ENCODE data around the gene OSBP2.

The OSBP2 gene

DNA sequence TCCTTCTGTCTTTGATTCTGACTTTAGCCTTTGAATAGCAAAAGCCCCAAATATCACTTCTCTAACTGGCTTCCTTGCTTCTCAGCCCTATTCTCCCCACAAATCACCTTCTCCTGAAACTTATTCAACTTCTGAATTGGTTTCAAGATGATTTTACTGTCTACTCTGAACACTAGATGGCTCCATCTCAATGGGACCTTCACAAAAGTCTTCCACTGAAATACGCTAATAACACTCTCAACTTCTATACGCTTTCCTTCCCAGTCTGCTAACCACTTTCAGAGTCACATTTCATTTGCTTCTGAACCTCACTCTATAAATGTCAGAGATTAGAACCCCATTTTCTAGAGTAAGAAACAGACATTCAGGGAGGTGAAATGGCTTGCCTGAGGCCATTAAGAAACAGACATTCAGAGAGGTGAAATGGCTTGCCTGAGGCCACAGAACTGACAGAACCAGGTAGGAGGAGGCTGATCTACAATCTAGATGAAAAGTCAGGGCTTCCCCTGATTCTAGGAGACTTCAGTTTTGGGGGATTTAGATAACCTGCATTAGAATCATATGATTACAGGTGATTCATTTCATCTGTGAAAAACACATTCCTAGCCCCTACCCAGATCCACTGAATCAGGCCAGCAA lies 253.3 kb downstream of the OSBP2 start:
- peak in 1 of 2 experiments; percentile 21 for DNase-seq

- no peak for DNase-seq
Measured at GRCh38 chr22:30948930-30949342, 254.3 kb downstream of the OSBP2 start.

- DNase-seq, result no peak
Measured at GRCh38 chr22:30949934-30950660, 255.4 kb downstream of the OSBP2 start.

GRCh38 chr22:30953206-30953605 lies 258.5 kb downstream of the OSBP2 start:
- DNase-seq, result no peak

DNA sequence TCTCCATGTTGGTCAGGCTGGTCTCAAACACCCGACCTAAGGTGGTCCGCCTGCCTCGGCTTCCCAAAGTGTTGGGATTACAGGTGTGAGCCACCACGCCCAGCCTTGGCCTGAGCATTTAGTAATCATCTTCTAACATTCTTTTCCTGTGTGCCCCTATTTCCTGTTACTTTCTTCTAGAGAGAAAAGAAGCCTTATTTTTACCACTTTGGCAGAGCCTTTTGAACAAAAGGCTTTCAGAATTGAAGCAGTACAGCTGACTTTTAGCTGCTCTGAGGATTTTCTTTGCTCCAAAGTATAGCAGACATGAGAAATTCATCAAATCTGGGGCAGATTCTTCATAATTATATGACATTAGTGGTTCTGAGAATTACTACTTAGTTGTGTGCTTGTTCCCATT lies 260.5 kb downstream of the OSBP2 start:
- DNase-seq, result no peak
